Type B pancreatic cell (in vitro differentiated cells): ENCODE data around the gene LHFPL2. TPM values are rescaled to one million over a fixed set of nuclear protein-coding genes. Genes with fewer than 3 reads are reported as not detected.
A peak's percentile ranks its signal among the peaks of the same experiment; 100 is the strongest.

ENCODE experiments used
- DNase-seq: peaks from one replicate; pipeline ENCODE4 v3.0.0; 2021; ENCODE audit warnings: mixed read lengths; ENCODE audit not compliant: unreplicated experiment; ENCODE audit errors: extremely low spot score
- H3K27ac Mint-ChIP-seq: 2 replicates; pipeline ENCODE4 v1.8.0; 2021; ENCODE audit warnings: mild to moderate bottlenecking, mixed read lengths
- H3K27me3 Mint-ChIP-seq: 2 replicates; pipeline ENCODE4 v1.8.0; 2021; ENCODE audit warnings: mixed read lengths
- H3K36me3 Mint-ChIP-seq: 2 replicates; pipeline ENCODE4 v1.8.0; 2021; ENCODE audit warnings: mixed read lengths
- H3K4me1 Mint-ChIP-seq: one replicate; pipeline ENCODE4 v1.8.0; 2021; ENCODE audit warnings: mixed read lengths; ENCODE audit not compliant: unreplicated experiment
- H3K4me3 Mint-ChIP-seq: 2 replicates; pipeline ENCODE4 v1.8.0; 2021; ENCODE audit warnings: mild to moderate bottlenecking, mixed read lengths
- H3K9me3 Mint-ChIP-seq: 2 replicates; pipeline ENCODE4 v1.8.0; 2021; ENCODE audit warnings: mixed read lengths
- total RNA-seq: library from RNA; stranded (reverse); gene quantifications from 2 replicates; pipeline ENCODE4 v1.2.1, GENCODE V29; 2021; ENCODE audit warnings: low replicate concordance
- TF ChIP-seq, protein P1 (sequence below): fragments of 200-600 bp; sonication (generic); conservative IDR thresholded peaks from 2 replicates; pipeline ENCODE4 v1.5.0; 2021; ENCODE audit warnings: antibody characterized with exemption, mild to moderate bottlenecking

LHFPL2 gene
- total RNA-seq, 1 donor from 2014 or later = 35.3 TPM

DNA sequence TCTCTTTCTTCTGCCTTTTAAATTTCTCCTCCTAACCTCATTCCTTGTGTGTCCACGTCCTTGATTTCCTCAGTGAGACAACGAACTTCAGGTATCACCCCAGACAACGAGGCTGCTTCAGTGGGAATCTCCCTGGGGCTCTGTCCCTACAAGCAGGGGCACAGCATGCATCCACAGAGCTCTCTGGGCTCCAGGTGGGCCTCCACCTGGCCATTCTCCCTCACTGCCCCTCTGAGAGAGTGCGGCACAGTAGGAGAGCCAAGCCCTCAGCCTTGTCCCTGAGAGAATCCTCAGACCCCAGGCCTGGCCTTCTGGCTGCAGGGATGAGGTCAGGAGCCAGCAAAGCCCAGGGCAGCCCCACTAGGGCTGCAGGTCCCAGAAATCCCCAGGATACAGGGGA, 105.3 kb downstream of the LHFPL2 start:
- H3K4me3 Mint-ChIP-seq = no peak overlapping the region
- peaks cover 46% of the 10 kb centered on the region for H3K4me1 Mint-ChIP-seq
- TF ChIP-seq, protein P1, sequence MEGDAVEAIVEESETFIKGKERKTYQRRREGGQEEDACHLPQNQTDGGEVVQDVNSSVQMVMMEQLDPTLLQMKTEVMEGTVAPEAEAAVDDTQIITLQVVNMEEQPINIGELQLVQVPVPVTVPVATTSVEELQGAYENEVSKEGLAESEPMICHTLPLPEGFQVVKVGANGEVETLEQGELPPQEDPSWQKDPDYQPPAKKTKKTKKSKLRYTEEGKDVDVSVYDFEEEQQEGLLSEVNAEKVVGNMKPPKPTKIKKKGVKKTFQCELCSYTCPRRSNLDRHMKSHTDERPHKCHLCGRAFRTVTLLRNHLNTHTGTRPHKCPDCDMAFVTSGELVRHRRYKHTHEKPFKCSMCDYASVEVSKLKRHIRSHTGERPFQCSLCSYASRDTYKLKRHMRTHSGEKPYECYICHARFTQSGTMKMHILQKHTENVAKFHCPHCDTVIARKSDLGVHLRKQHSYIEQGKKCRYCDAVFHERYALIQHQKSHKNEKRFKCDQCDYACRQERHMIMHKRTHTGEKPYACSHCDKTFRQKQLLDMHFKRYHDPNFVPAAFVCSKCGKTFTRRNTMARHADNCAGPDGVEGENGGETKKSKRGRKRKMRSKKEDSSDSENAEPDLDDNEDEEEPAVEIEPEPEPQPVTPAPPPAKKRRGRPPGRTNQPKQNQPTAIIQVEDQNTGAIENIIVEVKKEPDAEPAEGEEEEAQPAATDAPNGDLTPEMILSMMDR = no peak
- peak overlapping the region; percentile 12 for H3K27ac Mint-ChIP-seq
- H3K36me3 Mint-ChIP-seq = peaks cover 6% of the 10 kb centered on the region
- no peaks in the 10 kb centered on the region for H3K27me3 Mint-ChIP-seq
- DNase-seq = no peak
- no peaks in the 10 kb centered on the region for H3K9me3 Mint-ChIP-seq

DNA sequence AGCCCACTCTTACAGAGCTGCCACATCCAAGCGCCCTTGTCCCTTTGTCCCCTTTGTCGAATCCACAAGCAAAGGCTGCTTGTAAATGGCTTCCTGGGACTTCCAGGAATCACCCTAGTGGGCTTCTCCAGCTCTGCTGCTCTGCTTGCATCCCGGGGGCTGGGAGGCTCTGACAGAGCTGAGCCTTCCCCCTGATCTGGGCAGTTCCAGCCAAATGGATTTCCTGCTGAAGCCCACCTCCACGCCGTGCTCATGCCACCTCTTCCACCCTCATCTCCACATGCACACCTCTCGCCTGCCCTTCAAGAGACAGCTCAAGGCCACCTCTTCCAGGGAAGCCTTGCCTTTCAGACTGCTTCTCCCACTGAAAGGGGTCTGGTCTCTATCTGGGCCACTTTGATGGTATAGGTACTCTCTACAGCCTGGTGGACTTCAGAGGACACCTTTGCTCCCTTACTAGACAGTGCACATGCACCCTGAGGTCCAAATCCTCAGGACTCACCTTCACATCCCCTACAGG, 106.2 kb downstream of the LHFPL2 start:
- peak overlapping the region; percentile 11 for H3K27ac Mint-ChIP-seq
- no peak for DNase-seq
- TF ChIP-seq, protein P1 = no peak
- peaks cover 5% of the 10 kb centered on the region for H3K36me3 Mint-ChIP-seq
- H3K4me3 Mint-ChIP-seq = peak overlapping the region; percentile 20
- H3K27me3 Mint-ChIP-seq = no peaks in the 10 kb centered on the region
- H3K9me3 Mint-ChIP-seq = no peaks in the 10 kb centered on the region
- peaks cover 52% of the 10 kb centered on the region for H3K4me1 Mint-ChIP-seq

DNA sequence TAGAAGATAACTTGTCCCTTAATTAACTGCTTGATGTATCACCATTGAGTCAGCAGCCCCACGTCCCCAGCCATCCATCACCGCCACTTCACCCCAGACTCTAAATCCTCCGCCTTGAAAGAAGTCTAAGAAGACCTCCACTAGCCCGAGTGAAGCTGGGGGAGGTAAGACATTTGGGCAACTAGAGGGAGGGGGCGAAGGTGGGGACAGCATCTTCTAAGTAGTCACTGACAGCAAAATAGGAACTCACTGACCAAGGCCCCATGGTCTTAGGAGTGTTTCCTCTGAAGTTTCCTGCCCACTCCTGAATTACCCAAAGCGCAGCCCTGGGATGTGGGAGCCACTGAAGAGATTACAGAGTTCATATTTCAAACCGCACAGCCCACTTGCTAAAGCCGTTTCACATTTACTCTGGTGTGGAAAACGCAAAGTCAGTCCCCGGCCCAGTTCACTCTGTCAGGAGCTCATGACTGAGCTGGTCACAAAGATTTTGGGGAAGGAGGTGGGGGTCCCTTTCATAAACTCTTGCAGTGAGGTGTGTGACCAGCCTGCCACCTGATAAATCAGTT, 107.4 kb downstream of the LHFPL2 start:
- no peak for DNase-seq
- H3K36me3 Mint-ChIP-seq = peaks cover 3% of the 10 kb centered on the region
- TF ChIP-seq, protein P1 = no peak
- peaks cover 56% of the 10 kb centered on the region for H3K4me1 Mint-ChIP-seq
- no peaks in the 10 kb centered on the region for H3K9me3 Mint-ChIP-seq
- no peaks in the 10 kb centered on the region for H3K27me3 Mint-ChIP-seq
- H3K27ac Mint-ChIP-seq = peak overlapping the region; percentile 66
- peak overlapping the region; percentile 62 for H3K4me3 Mint-ChIP-seq

DNA sequence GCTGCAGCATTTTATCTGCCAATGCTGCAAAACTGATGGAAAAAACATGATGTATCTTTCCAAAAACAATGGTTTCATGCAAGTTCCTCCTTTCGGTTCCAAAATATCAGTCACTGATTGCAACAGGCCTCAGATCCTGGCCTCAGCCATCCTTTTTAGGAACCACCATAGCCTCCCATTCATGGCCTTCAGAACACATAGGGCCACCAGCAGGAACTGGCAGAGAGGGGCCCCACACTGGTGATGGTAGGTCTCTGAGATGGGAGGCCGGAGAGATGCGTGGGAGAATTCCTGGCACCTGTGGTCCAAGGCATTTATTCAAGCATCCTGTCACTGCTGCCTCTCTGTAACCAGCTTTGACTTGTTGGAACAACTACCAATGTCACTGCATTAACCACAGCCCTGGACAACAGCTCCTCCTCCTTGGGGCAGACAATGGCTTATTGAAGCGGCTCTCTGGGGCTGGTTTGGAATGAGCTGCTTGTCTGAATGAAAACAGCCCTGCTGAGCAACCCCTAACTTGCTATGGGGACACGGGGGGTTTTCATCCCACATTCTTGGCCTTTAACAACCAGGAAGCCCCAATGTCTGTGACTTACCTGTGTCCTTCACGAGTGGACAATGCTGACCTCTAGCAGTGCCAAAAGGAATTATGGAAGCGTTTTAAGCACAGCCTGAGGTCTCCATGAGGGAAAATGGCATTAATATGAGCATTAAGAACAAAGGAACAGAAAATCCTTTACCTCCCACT, 108.1 kb downstream of the LHFPL2 start:
- peak overlapping the region; percentile 16 for H3K27ac Mint-ChIP-seq
- H3K4me3 Mint-ChIP-seq = no peak overlapping the region
- no peak for DNase-seq
- no peaks in the 10 kb centered on the region for H3K27me3 Mint-ChIP-seq
- H3K36me3 Mint-ChIP-seq = peaks cover 3% of the 10 kb centered on the region
- H3K4me1 Mint-ChIP-seq = peaks cover 51% of the 10 kb centered on the region
- H3K9me3 Mint-ChIP-seq = no peaks in the 10 kb centered on the region
- TF ChIP-seq, protein P1 = no peak

DNA sequence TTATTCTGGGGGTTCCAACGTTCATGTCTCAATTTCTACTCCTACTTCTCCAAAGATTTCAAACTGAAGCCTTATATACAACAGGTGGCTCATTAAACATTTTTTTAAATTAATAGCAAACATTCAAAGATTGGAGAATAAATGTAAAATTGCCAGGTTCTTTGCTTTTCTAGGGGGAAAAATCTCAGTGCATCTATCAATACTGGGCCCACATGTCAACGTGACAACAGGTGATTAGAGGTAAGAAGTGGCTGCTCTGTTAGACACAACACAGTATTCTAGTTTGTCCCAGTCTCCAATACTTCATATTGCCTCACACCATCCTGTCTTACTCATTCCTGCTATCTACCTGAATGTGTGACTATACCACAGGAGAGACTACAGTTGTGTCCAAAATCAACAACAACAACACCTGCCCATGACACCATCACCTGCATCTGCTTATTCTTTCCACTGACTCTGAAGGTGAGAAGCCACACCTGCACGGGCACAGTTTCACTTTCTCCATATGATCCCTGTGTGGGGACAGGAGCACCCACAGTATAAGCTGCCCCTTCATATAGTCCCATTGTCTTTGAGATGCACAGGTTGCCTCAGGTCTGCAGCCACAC, 110.2 kb downstream of the LHFPL2 start:
- H3K27ac Mint-ChIP-seq = no peak overlapping the region
- TF ChIP-seq, protein P1 = no peak
- peaks cover 47% of the 10 kb centered on the region for H3K4me1 Mint-ChIP-seq
- no peaks in the 10 kb centered on the region for H3K27me3 Mint-ChIP-seq
- H3K4me3 Mint-ChIP-seq = no peak overlapping the region
- no peak for DNase-seq
- no peaks in the 10 kb centered on the region for H3K9me3 Mint-ChIP-seq
- H3K36me3 Mint-ChIP-seq = peaks cover 3% of the 10 kb centered on the region
